Measurements from ENCODE around the gene METTL25B.

Gene METTL25B

DNA sequence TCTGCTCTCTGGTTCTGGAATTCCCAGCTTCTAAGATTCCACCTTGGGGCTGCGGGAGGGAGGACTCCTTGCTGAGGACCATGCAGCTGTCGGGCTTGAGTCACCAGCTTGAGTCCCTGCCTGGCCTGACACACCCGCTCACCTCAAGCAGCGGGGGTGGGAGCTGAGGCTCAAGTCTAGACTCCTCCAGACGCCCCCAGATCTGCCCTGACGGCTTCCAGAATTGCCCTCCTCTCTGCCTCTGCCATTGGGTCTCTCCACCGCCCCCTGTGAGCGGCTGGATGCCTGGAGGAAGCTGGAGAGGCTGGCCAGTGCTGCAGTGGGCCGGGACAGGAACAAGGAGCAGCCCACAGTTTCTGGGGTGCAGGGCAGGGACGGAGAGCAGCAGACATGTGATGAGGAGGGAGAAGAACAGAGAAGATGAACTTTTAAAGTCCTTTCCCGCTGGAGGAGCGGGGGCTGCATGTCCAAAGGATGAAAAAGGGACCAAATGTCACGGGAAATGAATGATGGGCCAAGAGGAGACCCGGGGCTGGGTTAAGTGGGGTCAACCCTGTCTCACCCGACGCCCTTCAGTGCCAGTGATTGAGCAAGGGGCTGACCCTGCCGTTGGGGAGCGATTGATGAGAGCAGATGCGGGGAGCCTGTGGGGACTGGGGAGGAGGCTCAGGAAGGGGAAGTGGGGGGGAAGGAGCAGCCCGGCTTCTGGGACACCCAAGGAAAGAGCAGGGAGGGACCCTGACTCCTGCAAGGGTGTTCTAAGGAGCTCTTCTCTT is 36.4 kb upstream of the METTL25B start:
- no peaks in the 10 kb centered on the region for H3F3A ChIP-seq (ENCODE audit: control insufficient read depth, insufficient read depth)
- H3K36me3 ChIP-seq (ENCODE audit: control insufficient read depth, low read length): no peaks in the 10 kb centered on the region
- H3K79me2 ChIP-seq (ENCODE audit: control insufficient read depth, low read length): no peaks in the 10 kb centered on the region
- no peak overlapping the region for H3K4me3 ChIP-seq (ENCODE audit: low read length)
- H3K4me1 ChIP-seq (ENCODE audit: control insufficient read depth, low read length): peaks cover 22% of the 10 kb centered on the region
- TF ChIP-seq EZH2phosphoT487 (IDR thresholded peaks at IDR 0.05; ENCODE audit: borderline replicate concordance, low read length): peak; percentile 28; the same call in 1 of the 2 replicates
- TF ChIP-seq, protein P1, sequence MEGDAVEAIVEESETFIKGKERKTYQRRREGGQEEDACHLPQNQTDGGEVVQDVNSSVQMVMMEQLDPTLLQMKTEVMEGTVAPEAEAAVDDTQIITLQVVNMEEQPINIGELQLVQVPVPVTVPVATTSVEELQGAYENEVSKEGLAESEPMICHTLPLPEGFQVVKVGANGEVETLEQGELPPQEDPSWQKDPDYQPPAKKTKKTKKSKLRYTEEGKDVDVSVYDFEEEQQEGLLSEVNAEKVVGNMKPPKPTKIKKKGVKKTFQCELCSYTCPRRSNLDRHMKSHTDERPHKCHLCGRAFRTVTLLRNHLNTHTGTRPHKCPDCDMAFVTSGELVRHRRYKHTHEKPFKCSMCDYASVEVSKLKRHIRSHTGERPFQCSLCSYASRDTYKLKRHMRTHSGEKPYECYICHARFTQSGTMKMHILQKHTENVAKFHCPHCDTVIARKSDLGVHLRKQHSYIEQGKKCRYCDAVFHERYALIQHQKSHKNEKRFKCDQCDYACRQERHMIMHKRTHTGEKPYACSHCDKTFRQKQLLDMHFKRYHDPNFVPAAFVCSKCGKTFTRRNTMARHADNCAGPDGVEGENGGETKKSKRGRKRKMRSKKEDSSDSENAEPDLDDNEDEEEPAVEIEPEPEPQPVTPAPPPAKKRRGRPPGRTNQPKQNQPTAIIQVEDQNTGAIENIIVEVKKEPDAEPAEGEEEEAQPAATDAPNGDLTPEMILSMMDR (IDR thresholded peaks at IDR 0.05; ENCODE audit: low read depth, low read length, poor library complexity, severe bottlenecking): no peak
- H3K9me3 ChIP-seq (ENCODE audit: control insufficient read depth, insufficient read depth, low read length): no peaks in the 10 kb centered on the region
- H4K20me1 ChIP-seq (ENCODE audit: control insufficient read depth, insufficient read depth, low read depth, low read length): no peaks in the 10 kb centered on the region
- peaks cover 50% of the 10 kb centered on the region for H3K27me3 ChIP-seq (ENCODE audit: control insufficient read depth, low read length)
- no peak overlapping the region for H3K4me2 ChIP-seq (ENCODE audit: low read length)
- H3K9me2 ChIP-seq (replicated peaks; ENCODE audit: control insufficient read depth, low read length): no peaks in the 10 kb centered on the region
- H3K27ac ChIP-seq (ENCODE audit: low read depth, low read length): no peak overlapping the region

DNA sequence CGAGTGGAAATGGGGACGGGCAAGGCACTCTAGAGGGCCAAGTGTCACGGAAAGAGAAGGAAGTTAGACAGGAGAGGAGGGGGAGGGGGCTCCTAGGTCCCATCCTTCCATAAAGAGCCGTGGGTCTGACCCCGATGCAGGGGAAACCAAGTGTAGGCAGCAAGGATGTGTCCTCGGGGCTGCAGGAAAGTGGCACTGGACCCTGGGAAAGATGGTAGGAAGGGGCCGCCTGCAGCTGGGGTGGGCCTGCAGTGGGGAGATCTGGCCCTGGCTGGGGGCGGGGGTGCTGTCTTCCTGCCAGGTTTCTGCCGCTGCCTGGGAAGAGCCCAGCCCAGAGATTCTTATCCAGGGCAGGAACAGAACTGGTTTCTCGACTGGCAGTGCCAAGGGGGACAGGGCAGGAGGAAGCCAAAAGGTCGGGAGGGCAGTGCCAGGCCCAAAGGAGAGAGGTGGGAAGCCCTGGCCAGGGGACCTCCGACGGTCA is 35.8 kb upstream of the METTL25B start:
- Histone ChIP-seq H3K9me3 (ENCODE audit: control insufficient read depth, insufficient read depth, low read length) (no peaks in the 10 kb centered on the region), H3K27me3 (ENCODE audit: control insufficient read depth, low read length) (peaks cover 54% of the 10 kb centered on the region), H3K27ac (ENCODE audit: low read depth, low read length) (no peak overlapping the region), H3K4me3 (ENCODE audit: low read length) (no peak overlapping the region), H3K9me2 (replicated peaks; ENCODE audit: control insufficient read depth, low read length) (no peaks in the 10 kb centered on the region), H3K4me1 (ENCODE audit: control insufficient read depth, low read length) (peaks cover 22% of the 10 kb centered on the region), H3K36me3 (ENCODE audit: control insufficient read depth, low read length) (no peaks in the 10 kb centered on the region), H3F3A (ENCODE audit: control insufficient read depth, insufficient read depth) (no peaks in the 10 kb centered on the region), H3K4me2 (ENCODE audit: low read length) (peak overlapping the region; percentile 34; the same call in 1 of the 2 replicates), H3K79me2 (ENCODE audit: control insufficient read depth, low read length) (no peaks in the 10 kb centered on the region), H4K20me1 (ENCODE audit: control insufficient read depth, insufficient read depth, low read depth, low read length) (no peaks in the 10 kb centered on the region)
- TF ChIP-seq, protein P1 (IDR thresholded peaks at IDR 0.05; ENCODE audit: low read depth, low read length, poor library complexity, severe bottlenecking): no peak
- TF ChIP-seq EZH2phosphoT487 (IDR thresholded peaks at IDR 0.05; ENCODE audit: borderline replicate concordance, low read length): no peak

DNA sequence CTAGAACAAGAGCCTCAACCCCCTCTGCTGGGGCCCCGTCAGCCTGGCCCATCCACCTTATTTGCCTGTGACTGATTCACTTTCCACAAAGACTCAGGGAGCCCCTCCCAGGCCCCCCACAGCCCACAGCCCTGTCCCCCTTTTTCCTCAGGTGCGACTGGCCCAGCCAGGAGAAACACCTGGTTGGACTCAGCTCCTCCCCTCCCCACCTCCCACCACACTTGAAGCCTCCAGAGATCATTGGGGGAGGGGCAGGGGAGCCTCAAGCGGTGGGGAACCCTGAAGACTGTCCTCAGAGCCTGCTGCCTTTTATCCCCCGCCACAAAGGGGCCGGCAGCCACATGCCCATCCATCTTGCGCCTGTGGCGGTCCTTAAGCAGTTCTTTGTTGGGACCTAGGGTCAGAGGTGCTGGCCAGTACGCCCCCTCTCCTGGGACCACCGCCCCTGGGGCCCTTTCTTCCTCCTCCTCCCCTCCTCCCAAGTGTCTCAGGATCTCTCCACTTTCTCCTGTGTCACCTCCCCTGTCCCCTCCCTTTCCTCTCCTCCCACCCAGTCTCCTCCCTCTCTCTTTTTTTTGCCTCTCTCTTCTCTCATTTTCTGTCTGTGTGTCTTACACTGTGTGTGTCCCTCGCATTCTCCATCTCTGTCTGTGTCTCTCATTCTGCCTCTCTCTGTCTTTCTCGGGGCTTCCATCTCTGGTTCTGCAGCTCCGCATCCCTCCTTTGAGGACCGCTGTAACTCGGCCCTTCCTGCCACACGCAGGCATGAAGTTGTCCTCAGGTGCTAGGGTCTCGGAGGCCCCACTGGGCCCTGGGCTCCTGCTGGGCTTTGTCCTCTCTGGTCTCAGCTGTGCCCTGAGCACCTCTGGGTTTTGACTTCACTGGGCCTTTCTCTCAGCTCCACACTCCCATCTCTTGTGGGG is 35.1 kb upstream of the METTL25B start:
- H4K20me1 ChIP-seq (ENCODE audit: control insufficient read depth, insufficient read depth, low read depth, low read length): no peaks in the 10 kb centered on the region
- no peaks in the 10 kb centered on the region for H3K9me3 ChIP-seq (ENCODE audit: control insufficient read depth, insufficient read depth, low read length)
- no peak overlapping the region for H3K27ac ChIP-seq (ENCODE audit: low read depth, low read length)
- no peaks in the 10 kb centered on the region for H3F3A ChIP-seq (ENCODE audit: control insufficient read depth, insufficient read depth)
- no peaks in the 10 kb centered on the region for H3K79me2 ChIP-seq (ENCODE audit: control insufficient read depth, low read length)
- H3K4me3 ChIP-seq (ENCODE audit: low read length): no peak overlapping the region
- H3K4me1 ChIP-seq (ENCODE audit: control insufficient read depth, low read length): peaks cover 22% of the 10 kb centered on the region
- peak overlapping the region; percentile 34 for H3K4me2 ChIP-seq (ENCODE audit: low read length)
- peaks cover 55% of the 10 kb centered on the region for H3K27me3 ChIP-seq (ENCODE audit: control insufficient read depth, low read length)
- no peaks in the 10 kb centered on the region for H3K9me2 ChIP-seq (replicated peaks; ENCODE audit: control insufficient read depth, low read length)
- TF ChIP-seq, protein P1 (IDR thresholded peaks at IDR 0.05; ENCODE audit: low read depth, low read length, poor library complexity, severe bottlenecking): no peak
- TF ChIP-seq EZH2phosphoT487 (IDR thresholded peaks at IDR 0.05; ENCODE audit: borderline replicate concordance, low read length): no peak
- no peaks in the 10 kb centered on the region for H3K36me3 ChIP-seq (ENCODE audit: control insufficient read depth, low read length)
